ENCODE data around the gene GAB3. TPM values are rescaled to one million over a fixed set of nuclear protein-coding genes. Genes with fewer than 3 reads are reported as not detected.

The GAB3 gene, protein sequence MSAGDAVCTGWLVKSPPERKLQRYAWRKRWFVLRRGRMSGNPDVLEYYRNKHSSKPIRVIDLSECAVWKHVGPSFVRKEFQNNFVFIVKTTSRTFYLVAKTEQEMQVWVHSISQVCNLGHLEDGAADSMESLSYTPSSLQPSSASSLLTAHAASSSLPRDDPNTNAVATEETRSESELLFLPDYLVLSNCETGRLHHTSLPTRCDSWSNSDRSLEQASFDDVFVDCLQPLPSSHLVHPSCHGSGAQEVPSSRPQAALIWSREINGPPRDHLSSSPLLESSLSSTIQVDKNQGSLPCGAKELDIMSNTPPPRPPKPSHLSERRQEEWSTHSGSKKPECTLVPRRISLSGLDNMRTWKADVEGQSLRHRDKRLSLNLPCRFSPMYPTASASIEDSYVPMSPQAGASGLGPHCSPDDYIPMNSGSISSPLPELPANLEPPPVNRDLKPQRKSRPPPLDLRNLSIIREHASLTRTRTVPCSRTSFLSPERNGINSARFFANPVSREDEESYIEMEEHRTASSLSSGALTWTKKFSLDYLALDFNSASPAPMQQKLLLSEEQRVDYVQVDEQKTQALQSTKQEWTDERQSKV
- total RNA-seq (10 to 100 TPM; 14.9 to 15.6 TPM), polyA plus RNA-seq (1 to 10 TPM; 3.2 to 5.6 TPM)

GRCh38 chrX:154750301-154751202, at the start of gene GAB3:
Gene GAB3 (minus strand): TSS chrX:154751077. CDS start chrX:154751025, 52 bp downstream.
- intact Hi-C loops (cut with micrococcal nuclease), result loop anchor here (1.0 kb wide), 2 partner anchors 12 to 91 kb away; partner anchors contain the start of gene DKC1
- POLR2A ChIA-PET (ENCODE audit: partially characterized antibody), result interaction anchor here (0.8 to 6.2 kb wide), 13 partner anchors 10 to 128 kb away, joined by 3 to 63 read pairs (median 9); partner anchors contain the start of genes DKC1 and MPP1
- Histone ChIP-seq H3K4me3 (ENCODE audit: low read length in 2 of 2) (peak within 1 kb of the TSS; percentile 19 to 47), H3K9me3 (ENCODE audit: control insufficient read depth in 1 of 2, low read length in 2 of 2) (no peaks in the 10 kb centered on the region), H3K27me3 (ENCODE audit: insufficient read depth, low read length) (no peaks in the 10 kb centered on the region), H3K27ac (ENCODE audit: low read depth, low read length) (peak within 1 kb of the TSS; percentile 62), H3K36me3 (ENCODE audit: insufficient read depth, low read length) (no peaks in the 10 kb centered on the region), H3K4me1 (ENCODE audit: insufficient read depth, low read length) (peaks cover 39% of the 10 kb centered on the region)
- no peaks in the 10 kb centered on the region for H3K27me3 Mint-ChIP-seq
- H3K36me3 Mint-ChIP-seq, result peaks cover 0 to 2% of the 10 kb centered on the region in 2 donors
- CTCF ChIA-PET (ENCODE audit: partially characterized antibody), result interaction anchor here (0.8 to 6.5 kb wide), 7 partner anchors 12 to 90 kb away, joined by 3 to 78 read pairs (median 37); partner anchors contain the start of gene DKC1
- peak within 1 kb of the TSS; percentile 75 to 84 (median 82) for H3K4me3 Mint-ChIP-seq
- H3K27ac Mint-ChIP-seq, result peak within 1 kb of the TSS; percentile 22 to 87 (median 81)
- DNase-seq, result peak; percentile 42 to 57 (median 47)
- no peaks in the 10 kb centered on the region for H3K9me3 Mint-ChIP-seq
- peaks cover 14 to 37% (median 24%) of the 10 kb centered on the region in 4 donors for H3K4me1 Mint-ChIP-seq

GRCh38 chrX:154799556-154800348, 48.9 kb upstream of the GAB3 start:
- peaks cover 6 to 25% (median 8%) of the 10 kb centered on the region in 4 donors for H3K4me1 Mint-ChIP-seq
- no peak for DNase-seq
- POLR2A ChIA-PET (ENCODE audit: partially characterized antibody), result no interaction called here
- no peak overlapping the region for H3K27ac ChIP-seq (ENCODE audit: low read depth, low read length)
- no peak overlapping the region for H3K4me3 Mint-ChIP-seq
- no peak overlapping the region for H3K27ac Mint-ChIP-seq
- no peaks in the 10 kb centered on the region for H3K27me3 ChIP-seq (ENCODE audit: insufficient read depth, low read length)
- CTCF ChIA-PET (ENCODE audit: partially characterized antibody), result no interaction called here
- H3K27me3 Mint-ChIP-seq, result no peaks in the 10 kb centered on the region
- no peaks in the 10 kb centered on the region for H3K9me3 Mint-ChIP-seq
- intact Hi-C loops (cut with micrococcal nuclease), result no loop called here
- H3K4me3 ChIP-seq (ENCODE audit: low read length in 2 of 2), result no peak overlapping the region
- H3K36me3 Mint-ChIP-seq, result no peaks in the 10 kb centered on the region
- H3K4me1 ChIP-seq (ENCODE audit: insufficient read depth, low read length), result peaks cover 14% of the 10 kb centered on the region
- no peaks in the 10 kb centered on the region for H3K9me3 ChIP-seq (ENCODE audit: control insufficient read depth in 1 of 2, low read length in 2 of 2)
- no peaks in the 10 kb centered on the region for H3K36me3 ChIP-seq (ENCODE audit: insufficient read depth, low read length)

DNA sequence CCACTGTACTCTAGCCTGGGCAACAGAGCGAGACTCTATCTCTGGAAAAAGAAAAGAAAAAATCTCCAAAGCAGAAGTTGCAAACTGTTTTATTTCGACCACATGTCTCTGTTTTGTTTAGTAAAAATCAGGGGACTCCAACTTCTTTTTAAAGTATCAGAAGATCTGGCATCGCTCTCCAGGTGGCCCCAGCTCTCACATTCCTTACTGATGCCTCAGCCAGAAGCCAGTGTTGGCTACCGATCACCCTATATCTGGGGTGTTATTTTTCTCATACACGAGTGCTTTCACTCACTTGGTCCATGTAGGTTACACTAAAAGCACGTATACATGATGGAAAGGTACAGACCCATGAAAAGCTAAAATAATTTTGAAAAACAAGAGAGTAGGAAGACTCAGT, 46.1 kb upstream of the GAB3 start:
- DNase-seq, result no peak
- no peak overlapping the region for H3K27ac ChIP-seq (ENCODE audit: low read depth, low read length)
- Mint-ChIP-seq H3K27ac (no peak overlapping the region), H3K9me3 (no peaks in the 10 kb centered on the region), H3K36me3 (no peaks in the 10 kb centered on the region), H3K4me3 (no peak overlapping the region), H3K27me3 (no peaks in the 10 kb centered on the region), H3K4me1 (peaks cover 0 to 13% (median 2%) of the 10 kb centered on the region in 4 donors)
- peaks cover 2% of the 10 kb centered on the region for H3K4me1 ChIP-seq (ENCODE audit: insufficient read depth, low read length)
- CTCF ChIA-PET (ENCODE audit: partially characterized antibody), result no interaction called here
- POLR2A ChIA-PET (ENCODE audit: partially characterized antibody), result no interaction called here
- no peaks in the 10 kb centered on the region for H3K27me3 ChIP-seq (ENCODE audit: insufficient read depth, low read length)
- H3K4me3 ChIP-seq (ENCODE audit: low read length in 2 of 2), result no peak overlapping the region
- intact Hi-C loops (cut with micrococcal nuclease), result no loop called here
- no peaks in the 10 kb centered on the region for H3K36me3 ChIP-seq (ENCODE audit: insufficient read depth, low read length)
- H3K9me3 ChIP-seq (ENCODE audit: control insufficient read depth in 1 of 2, low read length in 2 of 2), result no peaks in the 10 kb centered on the region

DNA sequence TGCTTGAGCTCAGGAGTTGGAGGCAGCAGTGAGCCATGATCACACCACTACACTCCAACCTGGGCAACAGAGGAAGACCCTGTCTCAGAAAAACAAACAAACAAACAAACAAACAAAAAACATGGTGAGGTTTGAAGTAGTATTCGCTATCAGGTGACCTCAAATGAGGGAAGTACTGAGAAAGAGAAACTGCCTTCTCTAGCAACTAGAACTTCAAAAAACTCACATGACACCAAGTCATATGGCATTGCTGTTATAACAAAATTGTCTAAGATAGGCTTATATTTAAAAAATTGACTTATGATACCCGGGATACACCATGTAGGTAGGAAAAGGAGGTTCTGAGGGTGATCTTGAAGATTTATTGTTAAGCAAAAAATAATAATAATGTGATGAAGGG, 44.1 kb upstream of the GAB3 start:
- H3K27me3 ChIP-seq (ENCODE audit: insufficient read depth, low read length), result no peaks in the 10 kb centered on the region
- Mint-ChIP-seq H3K9me3 (no peaks in the 10 kb centered on the region), H3K27me3 (no peaks in the 10 kb centered on the region), H3K27ac (no peak overlapping the region), H3K4me1 (peaks cover 0 to 8% (median 1%) of the 10 kb centered on the region in 4 donors), H3K4me3 (no peak overlapping the region), H3K36me3 (peaks cover 0 to 1% of the 10 kb centered on the region in 2 donors)
- H3K27ac ChIP-seq (ENCODE audit: low read depth, low read length), result no peak overlapping the region
- no peaks in the 10 kb centered on the region for H3K4me1 ChIP-seq (ENCODE audit: insufficient read depth, low read length)
- no peak for DNase-seq
- POLR2A ChIA-PET (ENCODE audit: partially characterized antibody), result no interaction called here
- no peaks in the 10 kb centered on the region for H3K36me3 ChIP-seq (ENCODE audit: insufficient read depth, low read length)
- CTCF ChIA-PET (ENCODE audit: partially characterized antibody), result interaction anchor here (1.0 kb wide), 1 partner anchor 11 kb away, joined by 3 read pairs; no protein-coding TSS in a partner anchor
- H3K4me3 ChIP-seq (ENCODE audit: low read length in 2 of 2), result no peak overlapping the region
- H3K9me3 ChIP-seq (ENCODE audit: control insufficient read depth in 1 of 2, low read length in 2 of 2), result no peaks in the 10 kb centered on the region
- intact Hi-C loops (cut with micrococcal nuclease), result no loop called here

- intact Hi-C loops (cut with micrococcal nuclease), result no loop called here
- Histone ChIP-seq H3K4me3 (ENCODE audit: low read length in 2 of 2) (no peak overlapping the region), H3K27me3 (ENCODE audit: insufficient read depth, low read length) (no peaks in the 10 kb centered on the region), H3K36me3 (ENCODE audit: insufficient read depth, low read length) (no peaks in the 10 kb centered on the region), H3K27ac (ENCODE audit: low read depth, low read length) (no peak overlapping the region), H3K4me1 (ENCODE audit: insufficient read depth, low read length) (no peaks in the 10 kb centered on the region), H3K9me3 (ENCODE audit: control insufficient read depth in 1 of 2, low read length in 2 of 2) (no peaks in the 10 kb centered on the region)
- Mint-ChIP-seq H3K4me3 (no peak overlapping the region), H3K4me1 (no peaks in the 10 kb centered on the region), H3K9me3 (no peaks in the 10 kb centered on the region), H3K36me3 (peaks cover 0 to 1% of the 10 kb centered on the region in 2 donors), H3K27ac (no peak overlapping the region), H3K27me3 (no peaks in the 10 kb centered on the region)
- POLR2A ChIA-PET (ENCODE audit: partially characterized antibody), result no interaction called here
- CTCF ChIA-PET (ENCODE audit: partially characterized antibody), result no interaction called here
- no peak for DNase-seq
Measured at GRCh38 chrX:154793084-154793795, 42.4 kb upstream of the GAB3 start.

GRCh38 chrX:154791939-154792338, 41.1 kb upstream of the GAB3 start:
- Histone ChIP-seq H3K4me3 (ENCODE audit: low read length in 2 of 2) (no peak overlapping the region), H3K9me3 (ENCODE audit: control insufficient read depth in 1 of 2, low read length in 2 of 2) (no peaks in the 10 kb centered on the region), H3K36me3 (ENCODE audit: insufficient read depth, low read length) (no peaks in the 10 kb centered on the region), H3K27me3 (ENCODE audit: insufficient read depth, low read length) (no peaks in the 10 kb centered on the region), H3K27ac (ENCODE audit: low read depth, low read length) (no peak overlapping the region), H3K4me1 (ENCODE audit: insufficient read depth, low read length) (no peaks in the 10 kb centered on the region)
- Mint-ChIP-seq H3K9me3 (no peaks in the 10 kb centered on the region), H3K4me1 (no peaks in the 10 kb centered on the region), H3K36me3 (peaks cover 0 to 1% of the 10 kb centered on the region in 2 donors), H3K27me3 (no peaks in the 10 kb centered on the region), H3K4me3 (no peak overlapping the region), H3K27ac (no peak overlapping the region)
- DNase-seq, result no peak
- ChIA-PET CTCF (ENCODE audit: partially characterized antibody) (no interaction called here), POLR2A (ENCODE audit: partially characterized antibody) (no interaction called here)
- intact Hi-C loops (cut with micrococcal nuclease), result no loop called here

Measured in CD4-positive, alpha-beta memory T cell (primary cell).